ENCODE results near the gene TANGO6.

TANGO6 gene

GRCh38 chr16:69064124-69064763 lies 220.9 kb downstream of the TANGO6 start:
- DNase-seq = no peak

DNA sequence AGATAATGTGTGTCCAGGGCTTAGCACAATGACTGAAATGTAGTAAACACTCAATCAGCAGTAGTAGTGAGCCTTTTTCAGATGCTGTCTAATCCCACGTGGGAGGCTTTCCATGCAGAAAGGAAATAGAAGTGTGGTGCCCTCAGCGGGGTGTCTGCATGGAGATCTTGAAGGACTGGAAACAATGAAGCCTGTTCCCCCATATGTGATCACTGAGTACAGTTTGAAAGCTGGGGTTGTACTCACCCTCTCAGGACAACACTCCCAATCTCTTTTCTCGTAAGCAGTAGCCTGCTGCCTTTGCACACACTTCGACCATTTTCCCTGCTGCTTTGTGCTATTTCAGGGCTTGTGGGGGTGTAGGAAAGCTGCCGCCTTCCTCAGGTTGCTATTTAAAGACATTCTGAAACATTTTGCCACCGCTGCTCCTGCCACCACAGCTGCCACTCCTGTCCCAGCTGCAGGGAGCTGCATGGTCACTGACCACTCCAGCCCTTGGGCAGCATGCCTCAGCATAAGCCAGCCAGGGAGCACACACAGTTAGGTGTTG lies 221.5 kb downstream of the TANGO6 start:
- no peak for DNase-seq

DNA sequence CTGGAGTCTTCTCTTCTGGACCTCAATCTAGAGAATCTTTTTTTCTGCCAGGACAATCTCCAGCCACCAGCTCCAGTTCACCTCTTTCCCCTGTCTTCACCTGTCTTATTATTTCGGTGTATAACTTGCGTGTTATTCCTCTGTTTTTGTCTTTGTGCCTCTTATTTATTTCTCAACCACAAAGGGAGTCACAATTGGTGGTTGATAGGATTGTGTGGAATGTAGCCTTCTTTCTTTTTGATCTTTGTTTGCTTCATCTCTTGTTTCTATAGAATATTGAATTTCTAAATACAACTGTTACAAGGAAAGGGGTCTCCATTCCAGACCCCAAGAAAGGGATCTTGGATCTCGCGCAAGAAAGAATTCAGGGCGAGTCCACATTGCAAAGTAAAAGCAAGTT lies 226.2 kb downstream of the TANGO6 start:
- DNase-seq = no peak

- no peak for DNase-seq
Observed at GRCh38 chr16:69071036-69071435, 227.7 kb downstream of the TANGO6 start.

- no peak for DNase-seq
Observed at GRCh38 chr16:69072640-69072974, 229.3 kb downstream of the TANGO6 start.

- no peak for DNase-seq
Observed at GRCh38 chr16:69073181-69073702, 229.9 kb downstream of the TANGO6 start.

DNA sequence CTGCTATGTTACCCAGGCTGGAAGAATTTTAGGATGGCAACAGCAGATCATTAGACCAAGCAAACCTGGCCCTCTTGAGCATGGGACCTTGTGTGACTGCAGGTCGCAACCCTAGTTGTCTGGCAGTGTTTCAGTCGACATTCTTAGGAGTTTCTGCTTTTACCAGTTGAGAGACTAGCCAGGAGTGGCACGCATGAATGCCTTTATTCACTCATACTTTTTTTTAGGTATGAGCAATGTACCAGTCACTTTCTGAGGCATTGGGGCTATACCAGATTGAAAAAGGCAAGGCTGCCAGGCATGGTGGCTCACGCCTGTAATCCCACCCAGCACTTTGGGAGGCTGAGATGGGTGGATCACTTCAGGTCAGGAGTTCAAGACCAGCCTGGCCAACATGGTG lies 233.9 kb downstream of the TANGO6 start:
- no peak for DNase-seq

- DNase-seq = no peak
Observed at GRCh38 chr16:69078073-69078472, 234.7 kb downstream of the TANGO6 start.

DNA sequence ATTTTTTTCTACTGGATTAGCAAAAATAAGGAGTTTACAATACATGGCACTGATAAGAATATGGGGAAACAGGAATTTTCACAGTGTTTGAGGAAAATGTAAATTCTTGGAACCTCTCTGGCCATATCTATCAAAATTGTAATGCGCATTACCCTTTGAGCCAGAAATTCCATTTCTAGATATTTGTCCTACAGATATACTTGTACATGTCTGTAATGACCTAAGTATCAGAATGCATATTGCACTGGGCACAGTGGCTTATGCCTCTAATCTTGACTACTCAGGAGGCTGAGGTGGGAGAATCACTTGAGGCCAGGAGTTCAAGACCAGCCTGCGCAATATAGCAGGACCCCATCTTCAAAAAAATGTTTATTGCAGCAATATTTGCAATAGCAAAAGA lies 236.4 kb downstream of the TANGO6 start:
- no peak for DNase-seq

DNA sequence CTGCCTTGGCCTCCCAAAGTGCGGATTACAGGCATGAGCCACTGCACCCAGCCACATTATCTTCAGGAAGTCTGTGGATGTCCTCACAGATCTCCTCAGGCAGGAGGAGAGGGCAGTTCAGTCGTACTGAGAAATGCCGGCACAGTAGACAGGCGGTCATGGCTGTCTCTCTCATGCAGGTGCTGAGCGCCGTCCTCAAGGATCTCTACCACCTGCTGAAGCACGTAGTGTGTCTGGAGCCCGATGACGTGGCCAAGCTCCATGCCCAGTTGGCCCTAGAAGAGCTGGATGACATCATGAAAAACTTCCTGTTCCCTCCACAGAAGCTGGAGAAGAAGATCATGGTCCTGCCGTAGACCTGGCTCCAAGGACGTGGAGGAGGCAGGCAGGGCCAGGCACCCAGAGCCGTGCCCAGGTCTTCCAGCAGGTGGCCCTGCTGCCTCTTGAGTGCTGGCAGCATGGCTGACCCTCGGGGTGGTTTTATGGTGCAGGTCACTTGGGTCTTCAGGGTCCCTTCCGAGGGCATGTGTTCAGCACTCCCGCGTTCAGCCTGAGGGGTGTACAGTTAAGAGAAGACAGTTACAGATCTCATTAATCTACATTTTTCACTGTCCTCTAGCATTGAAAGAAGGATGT lies 240.1 kb downstream of the TANGO6 start:
- no peak for DNase-seq

GRCh38 chr16:69084289-69084688 lies 241.0 kb downstream of the TANGO6 start:
- no peak for DNase-seq

- DNase-seq = no peak
Observed at GRCh38 chr16:69085032-69085695, 241.8 kb downstream of the TANGO6 start.

DNA sequence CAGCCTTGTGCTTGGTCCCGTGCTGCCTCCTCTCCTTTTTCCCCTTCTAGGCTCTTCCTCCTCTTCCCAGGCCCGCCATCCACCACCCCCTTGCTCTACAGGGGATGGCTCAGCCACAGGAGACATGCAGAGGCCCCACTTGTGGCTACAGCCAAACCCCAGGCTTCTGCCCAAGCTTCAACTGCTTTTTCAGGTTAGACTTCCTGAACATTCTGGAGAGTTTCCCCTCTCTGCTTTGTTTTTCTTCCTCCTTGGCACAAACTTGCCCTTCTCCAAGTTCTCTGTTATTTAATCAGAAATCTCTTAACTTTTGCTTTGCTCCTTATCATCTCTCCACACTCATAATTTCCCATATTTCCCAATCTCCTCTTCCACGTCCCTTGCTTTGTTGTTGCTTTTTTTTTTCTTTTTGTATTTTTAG lies 243.8 kb downstream of the TANGO6 start:
- DNase-seq = no peak

DNA sequence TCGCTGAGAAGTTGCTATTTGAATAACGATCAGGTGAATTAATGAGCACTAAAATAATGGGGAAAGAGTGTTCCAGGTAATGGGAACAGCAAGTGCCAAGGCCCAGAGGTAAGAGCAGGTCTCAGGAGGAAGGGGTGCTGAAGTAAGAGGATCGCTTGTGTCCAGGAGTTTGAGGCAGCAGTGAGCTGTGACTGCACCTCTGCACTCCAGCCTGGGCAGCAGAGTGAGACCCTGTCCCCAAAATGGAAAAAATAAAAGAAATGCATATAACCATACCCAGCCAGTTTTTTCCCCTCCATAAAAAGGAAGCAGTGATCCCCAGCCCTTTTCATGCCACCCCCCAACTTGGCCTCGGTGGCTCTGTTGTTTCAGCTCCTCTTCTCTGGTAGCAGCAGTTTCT lies 245.4 kb downstream of the TANGO6 start:
- no peak for DNase-seq

GRCh38 chr16:69089091-69089910 lies 246.0 kb downstream of the TANGO6 start:
- DNase-seq = no peak

DNA sequence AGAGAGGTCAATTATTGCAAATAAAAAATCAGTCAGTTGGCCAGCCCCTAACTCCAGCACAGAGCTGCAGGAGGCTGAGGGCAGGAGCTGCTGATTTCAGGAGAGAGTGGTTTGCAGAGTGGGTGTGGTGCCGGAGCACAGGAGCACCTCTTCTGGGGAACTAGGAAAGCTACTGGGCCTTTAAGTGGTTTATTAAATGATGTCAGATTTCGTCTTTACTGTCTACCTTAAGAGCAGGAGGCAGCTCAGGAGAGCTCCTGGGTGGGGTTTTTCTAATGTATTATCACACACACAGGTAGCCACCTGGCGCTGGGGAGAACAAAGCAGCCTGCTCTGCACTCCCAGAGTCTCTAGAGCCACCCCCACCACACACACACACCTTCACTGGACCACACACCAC lies 250.6 kb downstream of the TANGO6 start:
- no peak for DNase-seq

DNA sequence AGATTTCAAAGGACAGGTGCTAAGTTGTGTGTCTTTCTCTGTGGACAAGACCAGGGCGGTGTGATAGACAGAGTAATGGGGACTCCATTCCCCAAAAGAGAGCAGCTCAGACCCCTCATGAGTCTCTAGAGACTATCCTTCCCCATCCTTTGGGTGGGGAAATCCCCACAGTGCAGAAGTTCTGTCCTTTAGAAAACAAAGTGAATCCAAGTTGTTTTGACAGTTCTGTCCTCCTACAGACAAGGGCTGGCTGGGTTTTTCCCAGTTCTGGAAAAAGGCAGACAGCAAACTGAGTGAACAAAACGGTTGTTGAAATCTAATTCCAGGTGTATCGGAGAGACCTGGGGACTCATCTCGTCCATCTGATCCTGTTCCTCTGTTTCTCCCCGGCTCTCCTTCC lies 251.2 kb downstream of the TANGO6 start:
- DNase-seq = no peak

- DNase-seq = no peak
Observed at GRCh38 chr16:69095193-69095592, 251.9 kb downstream of the TANGO6 start.

GRCh38 chr16:69100071-69100691 lies 256.9 kb downstream of the TANGO6 start:
- DNase-seq = peak; percentile 59

DNA sequence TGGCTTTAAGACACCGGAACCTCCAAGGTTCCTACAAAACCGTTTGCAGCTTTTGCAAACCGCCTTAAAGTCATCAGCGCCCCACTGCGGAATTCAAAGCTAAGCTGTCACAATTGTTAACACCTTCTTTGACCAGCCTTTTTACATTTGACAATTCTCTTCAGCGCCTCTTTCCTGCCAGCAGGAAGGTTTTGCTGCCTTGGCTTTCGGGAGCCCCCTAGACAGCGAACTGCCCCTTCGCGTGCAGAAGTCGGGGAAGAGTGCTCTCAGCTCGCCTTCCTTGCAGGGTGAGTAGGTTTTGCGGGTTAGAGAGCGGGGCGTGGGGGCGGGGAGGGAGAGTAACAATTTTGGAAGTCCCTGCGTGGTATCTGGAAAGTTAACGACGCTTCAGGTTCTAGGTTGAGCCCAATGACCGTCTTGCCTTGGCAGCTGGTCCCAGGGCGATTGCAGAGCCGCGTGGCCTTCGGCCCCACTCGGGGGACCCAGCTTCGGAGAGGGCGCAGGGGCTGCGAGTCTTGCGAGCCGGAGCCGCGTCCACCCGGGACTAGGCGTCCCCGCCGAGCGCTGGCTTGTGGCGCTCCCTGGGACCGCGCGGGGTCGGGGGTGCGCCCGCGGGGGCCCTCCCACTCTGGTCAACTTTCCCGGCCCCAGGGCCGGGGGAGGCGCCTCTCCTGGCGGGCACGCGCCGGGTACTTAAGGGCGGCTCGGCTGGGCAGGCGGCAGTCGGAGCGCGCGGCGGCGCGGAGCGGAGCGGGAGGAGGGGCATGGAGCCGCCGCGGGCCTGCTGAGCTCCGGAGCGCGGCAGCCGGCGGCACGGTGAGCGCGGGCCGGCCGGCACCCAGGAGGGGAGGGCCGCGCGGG lies 262.4 kb downstream of the TANGO6 start, which contains the start of gene HAS3:
Gene HAS3 (plus strand): TSS at position 153 of the 861 bp plus-strand sequence. CDS start 3,743 bp downstream, outside the sequence.
- DNase-seq = no peak

Data from NCI-H1105 (cell line).